ENCODE results near the gene MAPK14.
"Not testable (repeated sequence)": the region's sequence is repeated elsewhere in the genome, so short reads cannot be mapped to it uniquely, and the experiment has no call there.

Gene MAPK14

GRCh38 chr6:36122495-36123269 lies 95.1 kb downstream of the MAPK14 start:
- no peak for DNase-seq (ENCODE audit: low read depth)

GRCh38 chr6:36123270-36124139 lies 95.9 kb downstream of the MAPK14 start:
- DNase-seq (ENCODE audit: low read depth): peak; percentile 76

DNA sequence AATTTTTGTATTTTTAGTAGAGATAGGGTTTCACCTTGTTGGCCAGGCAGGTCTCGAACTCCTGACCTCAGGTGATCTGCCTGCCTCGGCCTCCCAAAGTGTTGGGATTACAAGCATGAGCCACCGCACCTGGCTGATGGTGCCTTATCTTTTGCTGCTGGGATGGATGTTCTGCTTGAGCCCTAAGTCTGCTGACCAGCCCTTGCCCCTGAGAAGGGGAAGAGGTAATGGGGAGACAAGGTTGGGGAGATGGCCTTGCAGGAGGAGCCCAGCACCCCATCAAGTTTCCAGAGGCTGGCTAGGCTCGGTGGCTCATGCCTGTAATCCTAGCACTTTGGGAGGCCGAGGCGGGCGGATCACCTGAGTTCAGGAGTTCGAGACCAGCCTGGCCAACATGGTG lies 96.7 kb downstream of the MAPK14 start:
- DNase-seq (ENCODE audit: low read depth): not testable (repeated sequence)

GRCh38 chr6:36124881-36125280 lies 97.3 kb downstream of the MAPK14 start:
- no peak for DNase-seq (ENCODE audit: low read depth)

DNA sequence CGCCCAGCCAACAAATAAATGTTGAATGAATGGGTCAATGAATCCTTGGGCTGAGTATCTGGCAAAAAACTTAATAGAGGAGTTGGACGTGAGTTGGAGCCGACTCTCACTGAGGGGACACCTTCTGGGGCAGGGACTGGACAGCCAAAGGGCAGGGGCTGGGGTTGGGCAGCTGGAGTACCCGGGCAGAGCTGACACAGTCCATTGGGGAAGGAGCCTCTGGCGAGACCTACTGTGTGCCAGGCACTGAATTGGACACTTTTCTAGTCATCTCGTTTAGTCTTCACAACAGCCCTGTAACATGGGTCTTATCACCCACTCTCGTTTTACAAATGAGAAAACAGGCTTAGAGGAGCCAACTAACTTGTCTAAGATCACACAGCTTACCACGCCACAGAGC lies 98.0 kb downstream of the MAPK14 start:
- DNase-seq (ENCODE audit: low read depth): no peak

- no peak for DNase-seq (ENCODE audit: low read depth)
Measured at GRCh38 chr6:36126121-36126520, 98.5 kb downstream of the MAPK14 start.

DNA sequence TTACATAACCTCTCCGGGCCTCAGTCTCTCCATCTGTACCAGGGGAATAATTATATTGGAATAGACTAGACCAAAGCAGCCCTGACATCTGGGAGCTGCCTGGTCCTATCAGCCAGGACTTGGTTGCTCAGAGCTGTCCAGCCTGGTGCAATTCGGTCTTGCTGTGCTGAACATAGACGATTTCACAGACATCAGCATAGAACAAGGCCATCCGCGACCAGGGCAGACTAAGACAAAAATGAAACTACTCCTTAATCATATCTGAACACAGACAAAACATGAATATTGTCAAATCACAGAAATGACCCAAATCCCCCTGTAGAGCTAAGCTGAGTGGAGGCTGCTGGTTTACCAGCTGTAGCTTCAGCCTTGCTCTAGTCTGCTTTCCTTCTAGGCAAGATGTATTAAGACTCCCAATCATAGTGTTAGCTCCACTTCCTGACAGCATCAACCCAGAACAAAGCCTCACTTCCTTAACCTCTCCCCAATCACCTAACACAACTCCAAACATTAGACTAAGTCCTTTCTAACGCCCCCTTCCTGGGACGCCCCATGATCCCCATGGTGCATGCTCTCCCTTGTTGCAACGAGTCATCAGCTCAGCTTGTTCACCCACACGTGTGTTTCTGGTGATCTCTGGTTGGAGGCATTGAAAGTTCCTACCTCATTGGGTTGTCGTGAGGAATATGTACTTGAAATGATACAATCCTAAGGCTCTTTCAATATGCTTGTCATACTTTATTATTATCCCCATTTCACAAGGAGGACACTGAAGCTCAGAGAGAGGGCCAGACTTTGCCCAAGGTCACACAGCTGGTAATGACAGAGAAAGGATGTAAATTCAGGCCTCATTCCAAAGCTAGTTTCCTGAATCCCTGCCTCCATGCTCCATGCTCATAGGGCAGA lies 99.2 kb downstream of the MAPK14 start:
- no peak for DNase-seq (ENCODE audit: low read depth)

GRCh38 chr6:36127462-36128016 lies 99.9 kb downstream of the MAPK14 start:
- peak; percentile 86 for DNase-seq (ENCODE audit: low read depth)

DNA sequence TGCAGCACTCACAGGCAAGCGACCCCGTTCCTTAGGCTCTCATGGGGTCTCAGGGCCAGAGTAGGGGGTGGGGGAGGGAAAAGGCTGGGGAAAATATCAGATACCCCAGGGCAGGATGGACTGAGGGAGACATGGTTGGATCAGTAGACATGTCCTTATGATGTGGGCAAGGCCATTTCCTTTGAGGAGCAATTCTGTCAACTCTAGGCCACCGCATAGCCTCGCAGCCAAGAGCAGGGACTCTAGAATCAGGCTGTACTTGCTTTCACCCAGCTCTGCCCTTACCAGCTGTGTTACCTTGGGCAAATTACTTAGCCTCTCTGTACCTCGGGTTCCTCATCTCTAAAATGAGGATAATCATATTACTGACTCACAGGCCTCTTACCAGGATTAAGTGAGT lies 100.5 kb downstream of the MAPK14 start:
- no peak for DNase-seq (ENCODE audit: low read depth)

- DNase-seq (ENCODE audit: low read depth): no peak
Measured at GRCh38 chr6:36128793-36129192, 101.2 kb downstream of the MAPK14 start.

DNA sequence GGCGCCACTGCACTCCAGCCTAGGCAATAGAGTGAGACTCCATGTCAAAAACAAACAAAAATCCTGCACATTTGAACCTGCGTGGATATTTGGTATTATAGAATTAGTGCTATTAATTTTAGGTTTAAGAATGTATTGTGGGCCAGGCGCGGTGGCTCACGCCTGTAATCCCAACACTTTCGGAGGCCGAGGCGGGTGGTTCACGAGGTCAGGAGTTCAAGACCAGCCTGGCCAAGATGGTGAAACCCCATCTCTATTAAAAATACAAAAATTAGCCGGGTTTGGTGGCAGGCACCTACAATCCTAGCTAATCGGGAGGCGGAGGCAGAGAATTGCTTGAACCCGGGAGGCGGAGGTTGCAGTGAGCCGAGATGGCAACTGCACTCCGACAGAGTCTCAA lies 101.7 kb downstream of the MAPK14 start:
- not testable (repeated sequence) for DNase-seq (ENCODE audit: low read depth)

- no peak for DNase-seq (ENCODE audit: low read depth)
Measured at GRCh38 chr6:36129941-36130666, 102.5 kb downstream of the MAPK14 start, which contains the start of gene MAPK13. Gene MAPK13 (plus strand): TSS chr6:36130513. CDS start chr6:36130583, 70 bp downstream.

- no peak for DNase-seq (ENCODE audit: low read depth)
Measured at GRCh38 chr6:36130667-36131510, 103.3 kb downstream of the MAPK14 start.

- no peak for DNase-seq (ENCODE audit: low read depth)
Measured at GRCh38 chr6:36131511-36132245, 104.1 kb downstream of the MAPK14 start.

- DNase-seq (ENCODE audit: low read depth): no peak
Measured at GRCh38 chr6:36132246-36132895, 104.8 kb downstream of the MAPK14 start.

DNA sequence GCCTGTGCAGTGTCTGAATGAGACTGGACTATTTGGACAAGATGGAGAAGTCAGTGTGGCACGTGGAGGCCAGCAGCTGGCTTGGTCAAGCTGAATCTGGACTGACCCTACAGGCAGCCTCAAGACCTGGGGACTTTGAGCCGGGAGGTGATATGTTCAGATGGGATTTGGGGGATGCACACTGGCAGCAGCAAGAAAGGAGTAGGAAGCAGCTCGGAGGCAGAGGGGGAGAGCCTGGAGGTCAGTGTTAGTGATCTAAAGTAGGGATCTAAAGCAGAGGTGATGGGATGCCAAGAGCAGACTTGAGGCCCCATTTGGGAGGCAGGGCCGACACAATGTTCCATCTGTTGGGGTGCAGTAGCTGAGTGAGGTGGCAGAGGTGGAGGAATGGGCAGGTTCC lies 105.5 kb downstream of the MAPK14 start:
- DNase-seq (ENCODE audit: low read depth): no peak

DNA sequence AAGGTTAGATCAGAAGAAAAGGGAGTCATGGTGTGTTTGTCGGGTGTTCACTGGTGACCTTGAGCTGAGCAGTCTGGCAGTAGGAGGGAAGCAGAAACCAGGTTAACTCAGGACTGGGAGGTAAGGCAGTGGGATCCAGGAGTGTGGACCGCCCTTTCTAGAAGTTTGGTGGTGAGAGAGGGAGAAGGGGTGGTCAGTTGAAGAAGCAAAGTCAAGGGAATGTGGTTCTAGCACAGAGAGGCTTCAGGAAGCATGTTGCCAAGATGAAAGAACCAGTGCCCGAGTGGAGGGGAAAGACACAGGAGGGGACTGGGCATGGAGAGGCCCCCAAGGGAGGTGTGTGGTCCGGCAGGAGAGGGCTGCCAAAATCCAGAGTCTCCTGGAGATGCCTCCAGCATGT lies 106.3 kb downstream of the MAPK14 start:
- DNase-seq (ENCODE audit: low read depth): no peak

DNA sequence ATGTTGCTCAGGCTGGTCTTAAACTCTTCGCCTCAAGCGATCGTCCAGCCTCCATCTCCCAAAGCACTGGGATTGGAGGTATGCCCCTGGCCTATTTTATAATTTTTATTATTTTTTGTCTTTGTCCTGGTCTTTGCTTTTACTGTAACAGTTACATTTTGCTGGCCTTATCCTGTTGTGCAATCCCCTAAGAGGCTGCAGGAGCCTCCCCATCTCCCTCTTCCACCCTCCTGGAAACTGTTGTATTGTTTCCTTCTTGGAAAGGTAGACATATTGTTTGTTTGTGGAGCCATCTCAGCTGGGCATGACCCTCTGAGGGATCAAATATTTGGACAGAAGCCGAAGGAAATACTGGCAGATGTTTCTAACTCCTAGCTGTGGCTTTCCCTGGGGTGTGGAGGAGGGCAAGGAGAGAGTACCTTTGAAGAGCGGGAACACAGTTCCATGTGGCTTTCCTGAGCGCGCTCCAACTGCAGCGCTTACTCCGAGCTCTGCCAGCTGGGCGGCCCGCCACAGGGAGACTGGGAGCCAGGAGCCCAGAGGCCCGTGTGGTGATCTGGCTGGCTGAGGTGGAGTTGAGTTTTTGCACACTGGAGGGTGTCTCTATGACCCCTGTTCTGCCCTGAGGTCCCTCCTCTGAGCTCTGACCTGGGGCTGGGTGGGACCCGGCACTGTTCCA lies 107.6 kb downstream of the MAPK14 start:
- DNase-seq (ENCODE audit: low read depth): no peak
